ENCODE results near the gene ADGRV1.

- TF ChIP-seq YY1 (IDR thresholded peaks at IDR 0.05; ENCODE audit: low read depth) (no peak), CEBPB (IDR thresholded peaks at IDR 0.05) (no peak), EGR1 (IDR thresholded peaks at IDR 0.05) (no peak), RAD21 (IDR thresholded peaks at IDR 0.05; ENCODE audit: low read depth) (no peak), MAX (IDR thresholded peaks at IDR 0.05) (no peak), EP300 (IDR thresholded peaks at IDR 0.05; ENCODE audit: borderline replicate concordance) (no peak), CREB1 (IDR thresholded peaks at IDR 0.05; ENCODE audit: low read depth) (no peak), TAF1 (IDR thresholded peaks at IDR 0.05; ENCODE audit: low read depth) (no peak), TCF12 (IDR thresholded peaks at IDR 0.05; ENCODE audit: low read depth) (no peak), REST (IDR thresholded peaks at IDR 0.05; ENCODE audit: low read depth) (no peak), TEAD4 (IDR thresholded peaks at IDR 0.05) (no peak), FOXM1 (IDR thresholded peaks at IDR 0.05; ENCODE audit: borderline replicate concordance, low read depth) (no peak)
These were observed 3.2 kb downstream of the ADGRV1 start for GRCh38 chr5:90561766-90562165.
